Posterior cingulate gyrus (tissue), 11 donors: Measurements from ENCODE around the gene PIGB.
"Not testable (repeated sequence)": the region's sequence is repeated elsewhere in the genome, so short reads cannot be mapped to it uniquely, and the experiment has no call there.

Experiments
- DNase-seq, 10 donors: peaks; one replicate each; pipeline versions ENCODE4 v3.0.0 to v3.0.0-alpha.2; 2020 to 2021; ENCODE audit warnings: mixed read lengths in 3 of 10
- intact Hi-C: fragments of 100-400 bp; cut with DNase I; formaldehyde crosslinking; loops from one replicate; pipeline ENCODE4 v1.15.1; 2023

Gene PIGB

DNA sequence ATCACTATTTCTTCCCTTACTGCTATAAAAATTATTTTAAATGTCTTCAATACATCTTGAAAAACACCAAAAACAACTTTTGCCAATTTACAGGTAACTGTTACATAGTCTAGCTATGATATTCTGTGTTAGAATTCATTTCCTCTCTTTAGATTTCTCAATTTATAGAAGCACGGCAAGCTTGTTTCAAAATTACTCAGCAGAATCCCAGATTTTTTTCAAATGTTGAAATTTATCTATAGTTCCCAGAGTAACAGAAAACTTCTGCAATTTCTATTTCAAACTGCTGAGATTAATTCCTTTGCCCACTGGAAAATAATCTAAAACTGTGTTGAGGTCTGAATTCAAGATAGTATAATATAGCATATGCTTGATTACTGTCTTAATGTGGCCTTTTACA, 48.0 kb downstream of the PIGB start:
- intact Hi-C loops, result no loop called here
- DNase-seq, result no peak

- intact Hi-C loops, result no loop called here
- DNase-seq, result no peak
Observed at GRCh38 chr15:55372701-55373440, 53.8 kb downstream of the PIGB start.

DNA sequence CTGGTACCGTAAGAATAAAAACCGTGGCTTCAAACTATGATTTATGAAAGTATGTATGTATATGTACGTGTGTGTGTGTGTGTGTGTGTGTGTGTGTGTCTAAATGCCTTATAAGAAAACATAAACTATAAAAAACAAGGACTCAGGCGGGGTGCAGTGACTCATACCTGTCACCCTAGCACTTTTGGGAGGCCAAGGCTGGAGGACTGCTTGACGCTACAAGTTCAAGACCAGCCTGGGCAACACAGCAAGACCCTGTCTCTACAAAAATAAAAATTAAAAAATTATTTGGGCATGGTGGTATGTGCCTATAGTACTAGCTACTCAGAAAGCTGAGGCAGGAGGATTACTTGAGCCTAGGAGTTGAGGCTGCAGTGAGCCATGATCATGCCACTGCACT, 60.1 kb downstream of the PIGB start:
- intact Hi-C loops, result no loop called here
- no peak for DNase-seq

DNA sequence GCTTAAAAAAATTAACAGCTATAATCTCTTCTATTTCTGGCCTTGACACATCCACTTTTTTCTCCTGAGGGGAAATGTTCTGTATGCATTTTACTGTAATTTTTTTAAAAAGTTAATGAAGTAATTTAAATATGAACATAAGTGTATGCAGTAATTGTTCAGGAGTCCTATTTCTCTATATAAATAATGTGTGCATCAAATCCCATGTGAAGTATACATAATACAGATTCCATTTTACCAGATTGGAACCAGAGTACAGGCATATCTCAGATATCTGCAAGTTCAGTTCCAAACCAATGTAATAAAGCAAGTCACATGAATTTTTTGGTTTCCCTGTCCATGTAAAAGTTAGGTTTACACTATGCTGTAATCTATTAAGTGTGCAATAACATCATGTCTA, 62.6 kb downstream of the PIGB start:
- intact Hi-C loops, result no loop called here
- DNase-seq, result no peak

GRCh38 chr15:55383687-55384086, 64.7 kb downstream of the PIGB start:
- no peak for DNase-seq
- intact Hi-C loops, result no loop called here

- DNase-seq, result no peak
- intact Hi-C loops, result no loop called here
Observed at GRCh38 chr15:55387027-55387426, 68.0 kb downstream of the PIGB start.

DNA sequence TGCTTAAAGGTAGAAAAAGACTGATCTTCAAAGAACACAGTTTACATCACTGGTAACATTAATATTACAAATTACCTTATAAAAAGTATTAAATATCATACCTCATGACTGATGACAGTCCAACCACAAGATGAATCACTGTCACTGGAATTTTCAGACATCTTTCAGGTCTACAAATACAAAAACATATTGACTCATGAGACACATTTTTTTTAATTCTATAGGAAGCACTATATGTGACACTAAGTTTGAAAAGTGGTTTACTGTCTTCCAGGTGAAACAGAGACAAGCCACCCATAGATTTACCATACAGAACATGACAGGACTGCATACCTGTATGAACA, 70.2 kb downstream of the PIGB start:
- intact Hi-C loops, result no loop called here
- no peak for DNase-seq

DNA sequence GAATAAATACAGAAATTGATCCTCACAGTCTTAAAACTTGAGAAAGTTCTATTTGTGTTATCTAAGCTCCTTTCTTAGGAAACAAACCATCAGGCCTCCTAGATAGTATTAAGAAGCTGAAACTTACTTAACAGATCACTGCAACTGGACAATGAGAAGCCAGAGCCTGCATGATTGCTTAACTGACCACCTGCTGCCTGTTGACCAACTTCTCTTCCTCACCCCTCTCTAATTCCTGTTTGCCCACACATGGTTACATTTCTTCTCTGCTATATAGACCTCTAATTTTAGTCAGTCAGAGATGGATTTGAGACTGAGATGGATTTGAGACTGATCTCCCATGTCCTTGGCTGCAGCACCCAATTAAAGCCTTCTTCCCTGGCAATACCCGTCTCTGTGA, 75.7 kb downstream of the PIGB start:
- intact Hi-C loops, result no loop called here
- DNase-seq, result no peak

DNA sequence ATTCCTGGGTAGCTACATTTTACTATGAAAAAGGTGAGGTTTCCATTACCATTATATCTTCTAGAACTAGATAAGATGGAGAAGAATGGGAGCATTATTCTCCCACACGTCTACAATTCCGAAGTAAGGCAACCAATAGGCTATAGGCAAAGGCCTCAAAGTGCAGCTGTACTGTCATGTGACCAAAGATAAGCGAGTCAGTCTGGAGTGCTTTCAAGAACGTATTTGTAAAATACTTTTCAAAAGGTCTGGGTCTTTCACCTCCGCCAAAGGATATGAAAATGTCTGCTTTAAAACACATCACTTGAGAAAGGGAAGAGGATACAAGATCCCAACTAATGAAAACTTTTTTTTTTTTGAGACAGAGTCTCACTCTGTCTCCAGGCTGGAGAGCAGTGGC, 79.2 kb downstream of the PIGB start:
- intact Hi-C loops, result no loop called here
- no peak for DNase-seq

DNA sequence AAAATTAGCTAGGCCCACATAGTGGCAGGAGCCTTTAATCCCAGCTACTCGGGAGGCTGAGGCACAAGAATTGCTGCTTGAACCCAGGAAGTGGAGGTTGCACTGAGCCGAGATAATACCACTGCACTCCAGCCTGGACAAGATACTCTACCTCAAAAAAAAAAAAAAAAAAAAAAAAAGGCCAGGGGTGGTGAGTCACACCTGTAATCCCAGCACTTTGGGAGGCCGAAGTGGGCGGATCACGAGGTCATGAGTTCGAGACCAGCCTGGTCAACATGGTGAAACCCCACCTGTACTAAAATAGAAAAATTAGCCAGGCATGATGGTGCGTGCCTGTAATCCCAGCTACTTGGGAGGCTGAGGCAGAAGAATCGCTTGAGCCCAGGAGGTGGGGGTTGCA, 81.0 kb downstream of the PIGB start:
- DNase-seq, intact Hi-C loops: not testable (repeated sequence)

DNA sequence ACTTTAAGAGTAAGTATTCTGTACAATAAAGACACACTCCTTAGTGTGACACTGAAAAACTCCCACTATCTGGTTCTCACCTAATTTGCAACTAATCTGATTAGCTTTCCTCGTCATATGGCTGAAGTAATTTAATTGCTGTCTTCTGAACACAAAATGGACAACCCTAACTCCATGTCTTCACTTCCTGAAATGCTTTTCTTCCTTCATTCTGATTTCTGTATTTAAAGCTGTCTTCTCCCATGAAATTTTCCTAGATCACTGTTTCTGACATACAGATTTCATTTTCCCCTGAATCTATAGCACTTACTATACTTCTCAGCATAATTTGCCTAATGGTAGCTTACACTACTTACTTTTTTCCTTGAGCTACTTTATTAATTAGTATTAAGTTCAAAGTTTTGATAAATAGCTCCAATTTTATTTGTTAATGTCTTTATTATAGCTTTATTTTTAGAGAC, 82.8 kb downstream of the PIGB start:
- intact Hi-C loops, result no loop called here
- DNase-seq, result no peak

GRCh38 chr15:55402707-55403106, 83.7 kb downstream of the PIGB start:
- intact Hi-C loops, result no loop called here
- no peak for DNase-seq

GRCh38 chr15:55403531-55403930, 84.5 kb downstream of the PIGB start:
- intact Hi-C loops, result no loop called here

More at GRCh38 chr15:55403531-55403930, 84.5 kb downstream of the PIGB start:
- DNase-seq, result no peak
